Stimulated activated CD4-positive, alpha-beta T cell treated with anti-CD3 and anti-CD28 coated beads, Interleukin-2, amount 100 ng/mL, for 24 hours (primary cell): ENCODE data around the gene DRD2.

Experiments used
- DNase-seq, 2 donors: peaks; one replicate each; pipeline ENCODE4 v3.0.0-alpha.2; 2020

The DRD2 gene

GRCh38 chr11:113440816-113441215 is 34.4 kb downstream of the DRD2 start:
- DNase-seq: no peak

GRCh38 chr11:113436672-113437252 is 38.4 kb downstream of the DRD2 start:
- DNase-seq: no peak

- DNase-seq: no peak
These were observed 39.8 kb downstream of the DRD2 start for GRCh38 chr11:113435190-113435968.

- no peak for DNase-seq
These were observed 43.5 kb downstream of the DRD2 start for GRCh38 chr11:113431746-113432145.

- no peak for DNase-seq
These were observed 48.5 kb downstream of the DRD2 start for GRCh38 chr11:113426686-113427085.

GRCh38 chr11:113420808-113421207 is 54.4 kb downstream of the DRD2 start:
- DNase-seq: no peak

GRCh38 chr11:113419454-113420003 is 55.7 kb downstream of the DRD2 start:
- no peak for DNase-seq

- no peak for DNase-seq
These were observed 57.8 kb downstream of the DRD2 start for GRCh38 chr11:113417428-113417827.

GRCh38 chr11:113415343-113415742 is 59.9 kb downstream of the DRD2 start:
- no peak for DNase-seq

- DNase-seq: no peak
These were observed 62.5 kb downstream of the DRD2 start for GRCh38 chr11:113412675-113413074.

- no peak for DNase-seq
These were observed 63.7 kb downstream of the DRD2 start for GRCh38 chr11:113411536-113411935.

- no peak for DNase-seq
These were observed 64.6 kb downstream of the DRD2 start for GRCh38 chr11:113410414-113411135.

- no peak for DNase-seq
These were observed 65.7 kb downstream of the DRD2 start for GRCh38 chr11:113409526-113409925.

GRCh38 chr11:113408887-113409286 is 66.3 kb downstream of the DRD2 start:
- no peak for DNase-seq

- DNase-seq: no peak
These were observed 67.0 kb downstream of the DRD2 start for GRCh38 chr11:113408206-113408605.

- no peak for DNase-seq
These were observed 68.0 kb downstream of the DRD2 start for GRCh38 chr11:113407163-113407562.

- DNase-seq: no peak
These were observed 69.3 kb downstream of the DRD2 start for GRCh38 chr11:113405724-113406478.

GRCh38 chr11:113404859-113405430 is 70.3 kb downstream of the DRD2 start:
- DNase-seq: no peak

GRCh38 chr11:113401718-113402117 is 73.5 kb downstream of the DRD2 start:
- DNase-seq: no peak

GRCh38 chr11:113400631-113401230 is 74.5 kb downstream of the DRD2 start:
- DNase-seq: no peak

GRCh38 chr11:113398669-113399430 is 76.3 kb downstream of the DRD2 start:
- DNase-seq: no peak
